Dermis microvascular lymphatic vessel endothelial cell (primary cell): ENCODE results near the gene ZDHHC18. TPM values are rescaled to one million over a fixed set of nuclear protein-coding genes. Genes with fewer than 3 reads are reported as not detected.

Experiments
- DNase-seq, 2 donors: peaks; one replicate each; pipeline versions ENCODE4 v3.0.0 to v3.0.0-alpha.2; 2010; ENCODE audit warnings: low read depth in 2 of 2
- total RNA-seq: library from RNA; depleted of rRNA; stranded (reverse); fragments of >200 nt; gene quantifications from 2 replicates; pipeline ENCODE4 v1.2.1, GENCODE V29; 2014

Gene ZDHHC18
- total RNA-seq, 1 donor from 2014 or later: 3.6 TPM

GRCh38 chr1:26897351-26897750, 70.9 kb downstream of the ZDHHC18 start:
- no peak for DNase-seq

GRCh38 chr1:26900001-26900814, 73.7 kb downstream of the ZDHHC18 start, which contains the start of gene GPATCH3:
GPATCH3 (minus strand) TSS chr1:26900467; CDS start chr1:26900442, 25 bp downstream.
- peak; percentile 92 to 93 for DNase-seq

DNA sequence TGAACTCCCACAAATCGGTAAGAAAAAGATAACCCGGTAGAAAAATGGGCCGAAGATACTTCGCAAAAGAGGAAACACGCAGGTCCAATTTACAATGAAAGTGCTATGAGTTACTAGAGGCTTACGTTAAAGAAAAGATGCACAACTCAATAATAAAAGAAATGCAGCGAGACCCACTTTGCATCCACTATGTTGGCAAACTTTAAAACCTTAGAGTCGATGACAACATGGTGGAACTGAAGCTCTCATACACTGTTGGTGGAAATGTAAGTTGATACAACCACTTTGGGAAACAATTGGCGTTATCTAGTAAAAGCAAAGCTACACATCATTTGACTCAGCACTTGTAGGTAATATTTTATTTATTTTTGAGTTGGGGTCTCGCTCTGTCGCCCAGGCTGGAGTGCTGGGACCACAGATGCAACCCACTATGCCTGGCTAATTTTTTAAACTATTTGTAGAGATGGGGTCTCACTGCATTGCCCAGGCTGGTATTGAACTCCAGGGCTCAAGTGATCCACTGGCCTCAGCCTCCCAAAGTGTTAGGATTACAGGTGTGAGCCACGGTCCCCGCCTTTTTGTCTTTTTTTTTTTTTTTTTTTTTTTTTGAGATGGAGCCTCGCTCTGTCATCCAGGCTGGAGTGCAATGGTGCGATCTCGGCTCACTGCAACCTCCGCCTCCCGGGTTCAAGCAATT, 74.5 kb downstream of the ZDHHC18 start:
- no peak for DNase-seq

Other genes starting within 250 kb of the ZDHHC18 start
- 7.3 and 15.2 TPM in 2 replicates for gene ARID1A, start 130.7 kb upstream of the ZDHHC18 start, total RNA-seq
- gene PIGV, start 38.7 kb upstream of the ZDHHC18 start, total RNA-seq: 6.2 and 7.2 TPM in 2 replicates
- 0.13 TPM in 1 of 2 replicates, not detected in the other for gene SFN, start 36.5 kb downstream of the ZDHHC18 start, total RNA-seq
- 6.8 and 11.1 TPM in 2 replicates for gene GPN2, start 63.6 kb downstream of the ZDHHC18 start, total RNA-seq
- 8.2 and 10.1 TPM in 2 replicates for gene GPATCH3, start 73.8 kb downstream of the ZDHHC18 start, total RNA-seq
- not detected in 2 replicates for gene NR0B2, start 87.3 kb downstream of the ZDHHC18 start, total RNA-seq
- gene NUDC, start 95.1 kb downstream of the ZDHHC18 start, total RNA-seq: 16.9 and 18.3 TPM in 2 replicates
- gene KDF1, start 133.8 kb downstream of the ZDHHC18 start, total RNA-seq: not detected in 2 replicates
- 1.4 and 3.1 TPM in 2 replicates for gene TRNP1, start 167.0 kb downstream of the ZDHHC18 start, total RNA-seq
- gene TENT5B, start 186.2 kb downstream of the ZDHHC18 start, total RNA-seq: under 0.01 and 0.26 TPM in 2 replicates